Measurements from ENCODE around the gene CLCN6.

GRCh38 chr1:11847667-11848372, 41.8 kb downstream of the CLCN6 start, which contains the start of gene NPPA:
- TF ChIP-seq NR2F2 (IDR thresholded peaks at IDR 0.05) (no peak), REST (IDR thresholded peaks at IDR 0.05) (no peak), TAF1 (conservative IDR thresholded peaks at IDR 0.05) (no peak), CTCF (IDR thresholded peaks at IDR 0.05; ENCODE audit: low read depth, low read length, missing input control) (no peak), JUND (IDR thresholded peaks at IDR 0.05) (no peak), FOXA1 (IDR thresholded peaks at IDR 0.05) (no peak), EGR1 (IDR thresholded peaks at IDR 0.05; ENCODE audit: low read depth in 2 of 2) (no peak), RAD21 (IDR thresholded peaks at IDR 0.05) (no peak), HNF4A (conservative IDR thresholded peaks at IDR 0.05) (no peak), SP1 (IDR thresholded peaks at IDR 0.05) (no peak), ZBTB33 (IDR thresholded peaks at IDR 0.05) (no peak)

All from liver (tissue), 3 donors.